ENCODE data around the gene DLGAP4. TPM values are rescaled to one million over a fixed set of nuclear protein-coding genes. Genes with fewer than 3 reads are reported as not detected.

DLGAP4 gene
- polyA plus RNA-seq, 1 donor (not counting 4 experiments of a cell fraction or from before 2014, with no cell fraction given), result 9.6 TPM

DNA sequence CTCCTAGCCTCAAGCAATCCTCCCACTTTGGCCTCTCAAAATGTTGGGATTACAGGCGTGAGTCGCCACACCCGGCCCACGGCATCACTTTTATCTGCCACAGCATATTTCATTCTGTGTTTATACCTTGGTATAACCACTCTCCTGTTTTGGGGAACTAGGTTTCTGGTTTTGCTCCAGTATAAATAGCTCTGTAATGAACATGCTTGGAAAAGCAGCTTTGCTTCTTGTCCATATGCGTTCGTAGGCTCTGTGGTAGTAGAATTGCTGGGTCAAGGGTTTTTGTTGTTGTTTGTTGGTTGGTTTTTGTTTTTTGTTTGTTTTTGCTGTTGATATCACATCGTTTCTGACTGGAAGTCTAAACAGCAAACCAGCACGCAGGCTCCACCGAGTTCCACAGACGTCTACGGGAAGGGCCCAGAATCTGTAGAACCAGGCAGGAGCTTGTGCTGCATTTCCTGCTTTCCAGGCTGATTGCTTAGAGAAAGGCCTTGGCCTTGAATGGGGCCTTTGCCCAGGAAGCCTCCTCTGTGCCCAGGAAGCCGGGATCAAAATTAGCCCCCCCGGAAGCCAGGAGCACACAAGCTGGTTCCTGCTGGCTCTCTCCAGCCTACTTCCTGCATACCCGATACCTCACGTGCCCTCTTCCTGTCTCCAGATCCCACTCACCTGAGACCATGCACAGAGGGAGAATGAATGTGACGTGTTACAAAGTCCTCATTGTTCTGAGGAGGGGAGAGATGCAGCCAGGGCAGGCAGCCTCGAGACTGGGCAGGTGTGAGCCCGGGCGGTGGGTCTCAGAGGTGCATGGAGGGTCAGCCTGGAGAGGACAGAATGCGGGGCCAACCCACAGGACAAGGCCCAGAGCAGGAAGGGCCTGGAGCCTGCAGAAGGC, 35.1 kb upstream of the DLGAP4 start:
- no peak overlapping the region for H3K4me3 ChIP-seq (ENCODE audit: control insufficient read depth in 2 of 3, extremely low read depth in 1 of 3, insufficient read depth in 2 of 3, low read depth in 1 of 3, low read length in 3 of 3)
- no peak overlapping the region for H3K9ac ChIP-seq (ENCODE audit: control insufficient read depth, extremely low read depth, insufficient read depth, low read length)
- dilution Hi-C loops (cut with MboI; ENCODE audit: extremely low pct_ligation_motif_present, low sequenced_read_pairs), result no loop called here
- no peaks in the 10 kb centered on the region for H3K9me3 ChIP-seq (ENCODE audit: control insufficient read depth, low read depth, low read length)
- no peaks in the 10 kb centered on the region for H3K79me2 ChIP-seq (ENCODE audit: control insufficient read depth, insufficient read depth, low read length)
- no peaks in the 10 kb centered on the region for H3K27me3 ChIP-seq (ENCODE audit: control insufficient read depth, extremely low read depth, insufficient read depth, low read length)
- TF ChIP-seq, protein P1, sequence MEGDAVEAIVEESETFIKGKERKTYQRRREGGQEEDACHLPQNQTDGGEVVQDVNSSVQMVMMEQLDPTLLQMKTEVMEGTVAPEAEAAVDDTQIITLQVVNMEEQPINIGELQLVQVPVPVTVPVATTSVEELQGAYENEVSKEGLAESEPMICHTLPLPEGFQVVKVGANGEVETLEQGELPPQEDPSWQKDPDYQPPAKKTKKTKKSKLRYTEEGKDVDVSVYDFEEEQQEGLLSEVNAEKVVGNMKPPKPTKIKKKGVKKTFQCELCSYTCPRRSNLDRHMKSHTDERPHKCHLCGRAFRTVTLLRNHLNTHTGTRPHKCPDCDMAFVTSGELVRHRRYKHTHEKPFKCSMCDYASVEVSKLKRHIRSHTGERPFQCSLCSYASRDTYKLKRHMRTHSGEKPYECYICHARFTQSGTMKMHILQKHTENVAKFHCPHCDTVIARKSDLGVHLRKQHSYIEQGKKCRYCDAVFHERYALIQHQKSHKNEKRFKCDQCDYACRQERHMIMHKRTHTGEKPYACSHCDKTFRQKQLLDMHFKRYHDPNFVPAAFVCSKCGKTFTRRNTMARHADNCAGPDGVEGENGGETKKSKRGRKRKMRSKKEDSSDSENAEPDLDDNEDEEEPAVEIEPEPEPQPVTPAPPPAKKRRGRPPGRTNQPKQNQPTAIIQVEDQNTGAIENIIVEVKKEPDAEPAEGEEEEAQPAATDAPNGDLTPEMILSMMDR (optimal IDR thresholded peaks at IDR 0.05 in 1 of 3, IDR thresholded peaks at IDR 0.05 in 1 of 3, conservative IDR thresholded peaks at IDR 0.05 in 1 of 3; ENCODE audit: extremely low read depth in 1 of 3, insufficient read depth in 2 of 3, low read length in 3 of 3), result no peak
- TF ChIP-seq EZH2 (IDR thresholded peaks at IDR 0.05; ENCODE audit: low read length), result no peak
- no peaks in the 10 kb centered on the region for H3K4me1 ChIP-seq (ENCODE audit: control insufficient read depth, extremely low read depth, insufficient read depth, low read length)
- H3K36me3 ChIP-seq (ENCODE audit: control insufficient read depth in 2 of 2, extremely low read depth in 1 of 2, insufficient read depth in 2 of 2, low read length in 2 of 2), result no peaks in the 10 kb centered on the region
- H2AFZ ChIP-seq (ENCODE audit: control insufficient read depth, low read length), result no peak overlapping the region
- DNase-seq (ENCODE audit: low read depth, low spot score) (no peak), FAIRE-seq (no peak)
- no peaks in the 10 kb centered on the region for H4K20me1 ChIP-seq (ENCODE audit: control insufficient read depth, extremely low read depth, insufficient read depth, low read length)
- no peak overlapping the region for H3K4me2 ChIP-seq (ENCODE audit: control insufficient read depth, extremely low read depth, insufficient read depth, low read depth, low read length)
- no peaks in the 10 kb centered on the region for H3K9me1 ChIP-seq (ENCODE audit: control insufficient read depth, extremely low read depth, insufficient read depth, low read length)
- no peak overlapping the region for H3K27ac ChIP-seq (ENCODE audit: control insufficient read depth, insufficient read depth, low read length)

GRCh38 chr20:36271639-36272546, 34.2 kb upstream of the DLGAP4 start:
- H3K4me3 ChIP-seq (ENCODE audit: control insufficient read depth in 2 of 3, extremely low read depth in 1 of 3, insufficient read depth in 2 of 3, low read depth in 1 of 3, low read length in 3 of 3), result no peak overlapping the region
- no peak overlapping the region for H3K9ac ChIP-seq (ENCODE audit: control insufficient read depth, extremely low read depth, insufficient read depth, low read length)
- dilution Hi-C loops (cut with MboI; ENCODE audit: extremely low pct_ligation_motif_present, low sequenced_read_pairs), result no loop called here
- no peaks in the 10 kb centered on the region for H3K4me1 ChIP-seq (ENCODE audit: control insufficient read depth, extremely low read depth, insufficient read depth, low read length)
- no peaks in the 10 kb centered on the region for H3K9me1 ChIP-seq (ENCODE audit: control insufficient read depth, extremely low read depth, insufficient read depth, low read length)
- FAIRE-seq (no peak), DNase-seq (ENCODE audit: low read depth, low spot score) (no peak)
- no peak overlapping the region for H3K27ac ChIP-seq (ENCODE audit: control insufficient read depth, insufficient read depth, low read length)
- no peak for TF ChIP-seq EZH2 (IDR thresholded peaks at IDR 0.05; ENCODE audit: low read length)
- TF ChIP-seq, protein P1 (optimal IDR thresholded peaks at IDR 0.05 in 1 of 3, IDR thresholded peaks at IDR 0.05 in 1 of 3, conservative IDR thresholded peaks at IDR 0.05 in 1 of 3; ENCODE audit: extremely low read depth in 1 of 3, insufficient read depth in 2 of 3, low read length in 3 of 3), result no peak
- no peak overlapping the region for H2AFZ ChIP-seq (ENCODE audit: control insufficient read depth, low read length)
- no peak overlapping the region for H3K4me2 ChIP-seq (ENCODE audit: control insufficient read depth, extremely low read depth, insufficient read depth, low read depth, low read length)
- H3K79me2 ChIP-seq (ENCODE audit: control insufficient read depth, insufficient read depth, low read length), result no peaks in the 10 kb centered on the region
- H4K20me1 ChIP-seq (ENCODE audit: control insufficient read depth, extremely low read depth, insufficient read depth, low read length), result no peaks in the 10 kb centered on the region
- no peaks in the 10 kb centered on the region for H3K9me3 ChIP-seq (ENCODE audit: control insufficient read depth, low read depth, low read length)
- no peaks in the 10 kb centered on the region for H3K27me3 ChIP-seq (ENCODE audit: control insufficient read depth, extremely low read depth, insufficient read depth, low read length)
- no peaks in the 10 kb centered on the region for H3K36me3 ChIP-seq (ENCODE audit: control insufficient read depth in 2 of 2, extremely low read depth in 1 of 2, insufficient read depth in 2 of 2, low read length in 2 of 2)
